ENCODE data around the gene TMEM254.
"Not testable (repeated sequence)": the region's sequence is repeated elsewhere in the genome, so short reads cannot be mapped to it uniquely, and the experiment has no call there.

TMEM254 gene

GRCh38 chr10:80133687-80134086 is 55.2 kb downstream of the TMEM254 start:
- DNase-seq (ENCODE audit: low read depth) = not testable (repeated sequence)

GRCh38 chr10:80136134-80136571 is 57.7 kb downstream of the TMEM254 start:
- DNase-seq (ENCODE audit: low read depth) = no peak

- DNase-seq (ENCODE audit: low read depth) = no peak
Measured at GRCh38 chr10:80137031-80137862, 58.8 kb downstream of the TMEM254 start.

DNA sequence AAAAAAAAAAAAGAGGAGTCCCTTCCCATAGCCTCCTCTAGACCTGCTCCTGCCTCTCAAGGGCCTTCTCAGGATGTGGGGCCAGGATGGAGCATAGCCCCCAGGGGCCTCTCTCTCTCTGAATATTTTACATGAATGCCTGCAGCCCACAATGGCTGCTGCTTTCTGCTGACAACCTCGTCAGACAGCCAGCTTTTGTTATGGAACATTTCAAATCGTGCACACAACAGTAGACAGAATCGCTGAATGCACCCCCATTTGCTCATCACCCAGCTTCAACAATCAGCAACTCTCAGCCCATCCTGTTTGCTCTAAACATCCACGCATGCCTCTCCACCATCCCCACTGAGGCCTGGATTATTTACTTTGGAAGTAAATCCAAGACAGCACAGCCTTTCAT is 59.5 kb downstream of the TMEM254 start:
- no peak for DNase-seq (ENCODE audit: low read depth)

DNA sequence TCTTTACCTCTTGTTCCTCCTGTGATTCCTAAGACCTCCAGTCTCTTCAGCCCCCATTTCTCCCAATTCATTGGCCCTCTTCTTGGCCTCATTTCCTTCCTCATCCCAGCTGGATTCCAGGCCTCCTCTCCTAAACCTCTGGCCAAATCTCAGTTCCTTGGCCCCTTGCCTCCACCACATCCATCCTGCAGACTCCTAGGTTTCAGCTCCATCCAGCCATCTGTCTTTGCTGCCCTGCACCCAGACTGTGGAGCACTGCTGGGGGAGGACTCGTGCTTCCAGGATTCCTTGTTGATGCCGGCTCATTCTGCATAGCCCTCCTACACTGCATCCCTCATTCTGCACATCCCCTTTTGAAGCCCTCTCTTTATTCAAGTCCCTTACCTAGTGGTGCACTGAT is 60.8 kb downstream of the TMEM254 start:
- DNase-seq (ENCODE audit: low read depth) = no peak

DNA sequence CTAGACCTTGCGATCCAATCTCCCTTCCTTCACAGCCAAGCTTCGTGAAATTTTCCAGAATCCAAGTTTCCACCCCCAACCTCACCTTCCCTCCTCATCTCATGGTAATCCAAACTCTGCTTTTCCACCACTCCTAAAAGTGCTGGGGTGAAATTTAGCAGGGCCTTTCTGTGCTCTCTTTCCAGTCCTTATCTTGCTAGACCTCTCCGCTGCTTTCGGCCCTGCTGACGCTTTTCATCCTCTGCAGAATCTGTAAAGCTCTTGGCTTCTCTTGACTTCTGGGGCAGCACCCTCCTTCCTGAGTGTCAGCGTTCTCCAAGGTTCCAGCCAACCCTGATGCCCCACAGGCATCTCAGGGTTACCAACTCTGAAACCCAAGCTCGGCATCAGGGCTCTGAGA is 61.8 kb downstream of the TMEM254 start:
- no peak for DNase-seq (ENCODE audit: low read depth)

- DNase-seq (ENCODE audit: low read depth) = no peak
Measured at GRCh38 chr10:80141696-80142460, 63.4 kb downstream of the TMEM254 start.
